Cardiac fibroblast (primary cell): Measurements from ENCODE around the gene TRAK1.
A peak's percentile ranks its signal among the peaks of the same experiment; 100 is the strongest.

Experiments
- DNase-seq, 2 donors: peaks; one replicate each; pipeline versions ENCODE4 v3.0.0 to v3.0.0-alpha.2; 2010; ENCODE audit warnings: low read depth in 2 of 2
- H3K4me3 ChIP-seq, 2 donors: replicated peaks in 1 of 2; 1 replicate in 1 of 2; 2 replicates in 1 of 2; pipeline ENCODE4 v1.5.1; 2011; ENCODE audit warnings: low read depth in 2 of 2, low read length in 2 of 2, mild to moderate bottlenecking in 2 of 2, moderate library complexity in 1 of 2
- TF ChIP-seq, protein P1 (sequence below): IDR thresholded peaks from one replicate; pipeline ENCODE4 v1.5.1; 2011; ENCODE audit warnings: low read depth, mild to moderate bottlenecking, low read length, inconsistent platforms

Gene TRAK1

DNA sequence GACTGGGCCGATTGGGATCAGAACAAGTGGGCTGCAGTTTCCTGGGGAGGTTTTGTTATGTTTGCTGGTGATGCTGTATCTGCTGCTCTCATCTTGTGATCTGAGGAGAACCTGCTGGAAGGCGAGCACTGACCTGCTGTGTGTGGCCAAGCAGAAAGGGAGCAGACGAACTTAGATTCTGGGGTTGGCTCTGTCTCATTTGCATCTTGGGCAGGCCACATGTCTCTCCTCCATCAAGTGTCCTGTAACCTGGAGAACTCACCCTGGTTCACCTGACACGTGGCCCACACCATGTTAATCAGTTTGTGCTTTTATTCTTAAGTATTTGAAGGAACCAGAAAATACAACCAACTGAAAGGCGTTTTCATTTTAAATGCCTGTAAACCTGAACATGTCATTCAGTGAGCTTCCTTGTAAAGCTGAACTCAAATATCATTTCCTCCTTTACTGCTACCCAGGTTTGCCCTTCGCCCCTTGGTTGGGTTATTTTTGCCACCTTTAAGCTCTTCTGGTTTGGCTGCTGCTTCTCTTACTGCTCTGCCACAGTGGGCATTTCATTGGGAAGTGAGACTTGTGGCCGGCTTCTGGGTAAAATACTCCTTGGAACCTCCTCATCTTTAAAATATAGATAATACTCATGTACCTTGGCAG lies 33.5 kb upstream of the TRAK1 start:
- no peak for DNase-seq
- H3K4me3 ChIP-seq, result no peak overlapping the region
- TF ChIP-seq, protein P1, sequence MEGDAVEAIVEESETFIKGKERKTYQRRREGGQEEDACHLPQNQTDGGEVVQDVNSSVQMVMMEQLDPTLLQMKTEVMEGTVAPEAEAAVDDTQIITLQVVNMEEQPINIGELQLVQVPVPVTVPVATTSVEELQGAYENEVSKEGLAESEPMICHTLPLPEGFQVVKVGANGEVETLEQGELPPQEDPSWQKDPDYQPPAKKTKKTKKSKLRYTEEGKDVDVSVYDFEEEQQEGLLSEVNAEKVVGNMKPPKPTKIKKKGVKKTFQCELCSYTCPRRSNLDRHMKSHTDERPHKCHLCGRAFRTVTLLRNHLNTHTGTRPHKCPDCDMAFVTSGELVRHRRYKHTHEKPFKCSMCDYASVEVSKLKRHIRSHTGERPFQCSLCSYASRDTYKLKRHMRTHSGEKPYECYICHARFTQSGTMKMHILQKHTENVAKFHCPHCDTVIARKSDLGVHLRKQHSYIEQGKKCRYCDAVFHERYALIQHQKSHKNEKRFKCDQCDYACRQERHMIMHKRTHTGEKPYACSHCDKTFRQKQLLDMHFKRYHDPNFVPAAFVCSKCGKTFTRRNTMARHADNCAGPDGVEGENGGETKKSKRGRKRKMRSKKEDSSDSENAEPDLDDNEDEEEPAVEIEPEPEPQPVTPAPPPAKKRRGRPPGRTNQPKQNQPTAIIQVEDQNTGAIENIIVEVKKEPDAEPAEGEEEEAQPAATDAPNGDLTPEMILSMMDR, result no peak

- TF ChIP-seq, protein P1, result no peak
- H3K4me3 ChIP-seq, result no peak overlapping the region
- DNase-seq, result peak in 1 of 2 donors; percentile 50
Observed at GRCh38 chr3:42061025-42061712, 30.0 kb upstream of the TRAK1 start.

DNA sequence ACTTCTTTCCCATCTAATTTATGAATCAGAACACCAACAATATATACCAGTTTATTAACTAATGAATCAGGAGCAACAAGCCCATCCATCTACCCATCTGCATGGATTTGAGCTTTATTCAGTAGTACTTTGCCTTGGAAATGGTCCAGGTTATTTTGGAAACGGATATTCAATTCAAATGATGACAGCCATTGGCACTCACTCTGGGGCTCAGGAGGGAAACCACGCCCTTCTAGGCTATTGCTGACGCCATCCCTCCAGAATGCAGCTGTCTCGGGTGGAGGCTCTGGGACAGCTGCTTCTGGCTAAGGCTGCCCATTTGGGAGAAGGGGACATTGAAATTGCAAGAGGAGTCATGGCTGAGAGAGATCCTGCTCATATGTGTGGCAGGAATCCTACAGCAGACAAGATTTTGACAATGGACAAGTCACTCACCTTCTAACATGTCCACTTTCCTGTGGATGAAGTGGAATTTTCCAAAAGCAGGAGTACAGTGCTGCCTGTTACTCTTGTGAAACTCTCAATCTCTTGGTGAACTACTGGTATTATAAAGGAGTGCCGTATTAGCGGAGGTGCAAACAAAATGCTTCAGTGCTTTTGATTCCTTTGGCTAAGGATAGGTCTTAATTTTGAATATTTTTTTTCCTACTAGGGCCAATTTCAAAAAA lies 29.3 kb upstream of the TRAK1 start:
- H3K4me3 ChIP-seq, result peak overlapping the region in 1 of 2 donors; percentile 0
- TF ChIP-seq, protein P1, result no peak
- DNase-seq, result peak; percentile 96 to 97

DNA sequence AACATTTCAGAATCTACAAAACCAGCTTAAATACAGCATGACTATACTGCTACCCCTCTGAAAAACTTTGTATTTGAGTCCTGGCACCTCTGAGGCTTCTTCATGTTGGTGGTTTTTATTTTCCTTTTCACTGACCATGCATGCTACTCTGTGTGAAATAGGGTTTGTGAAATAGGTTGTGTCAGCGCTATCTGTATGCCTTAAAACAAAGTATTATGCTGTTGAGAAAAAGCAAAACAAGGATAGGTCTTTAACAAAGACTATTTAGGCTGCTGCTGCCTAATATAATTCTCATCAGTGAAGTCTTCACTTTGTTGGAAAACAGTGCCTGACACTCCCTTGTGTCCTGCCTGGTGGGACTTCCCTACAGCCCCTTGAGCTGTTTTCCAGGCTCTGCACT lies 28.7 kb upstream of the TRAK1 start:
- DNase-seq, result peak in 1 of 2 donors; percentile 33
- TF ChIP-seq, protein P1, result no peak
- no peak overlapping the region for H3K4me3 ChIP-seq

DNA sequence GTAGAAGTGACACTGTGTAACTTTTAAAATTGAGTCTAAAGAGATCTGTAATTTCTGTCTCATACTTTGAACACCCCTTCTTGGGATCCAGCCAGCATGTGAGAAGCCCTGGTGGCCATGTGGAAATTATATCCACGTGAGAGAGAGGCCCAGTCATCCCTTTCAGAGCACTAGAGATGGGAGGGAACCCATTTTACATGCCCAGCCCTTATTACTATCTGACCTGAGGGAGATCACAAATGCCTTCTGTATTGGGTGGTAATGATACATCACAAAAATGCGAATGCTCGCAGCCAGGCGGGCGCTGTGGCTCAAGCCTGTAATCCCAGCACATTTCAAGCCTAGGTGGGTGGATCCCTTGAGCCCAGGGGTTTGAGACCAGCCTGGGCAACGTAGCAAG lies 27.3 kb upstream of the TRAK1 start:
- no peak overlapping the region for H3K4me3 ChIP-seq
- DNase-seq, result peak; percentile 77 to 94
- TF ChIP-seq, protein P1, result no peak

GRCh38 chr3:42066516-42067181 lies 24.5 kb upstream of the TRAK1 start:
- H3K4me3 ChIP-seq, result no peak overlapping the region
- DNase-seq, result peak; percentile 71 to 88
- TF ChIP-seq, protein P1, result no peak
